T-helper 2 cell (primary cell): ENCODE data around the gene GRK4.
A peak's percentile ranks its signal among the peaks of the same experiment; 100 is the strongest.

Source experiments
- DNase-seq, 5 experiments: peaks; one replicate each; pipeline versions ENCODE4 v3.0.0 to v3.0.0-alpha.2; 2012 to 2022

Gene GRK4

DNA sequence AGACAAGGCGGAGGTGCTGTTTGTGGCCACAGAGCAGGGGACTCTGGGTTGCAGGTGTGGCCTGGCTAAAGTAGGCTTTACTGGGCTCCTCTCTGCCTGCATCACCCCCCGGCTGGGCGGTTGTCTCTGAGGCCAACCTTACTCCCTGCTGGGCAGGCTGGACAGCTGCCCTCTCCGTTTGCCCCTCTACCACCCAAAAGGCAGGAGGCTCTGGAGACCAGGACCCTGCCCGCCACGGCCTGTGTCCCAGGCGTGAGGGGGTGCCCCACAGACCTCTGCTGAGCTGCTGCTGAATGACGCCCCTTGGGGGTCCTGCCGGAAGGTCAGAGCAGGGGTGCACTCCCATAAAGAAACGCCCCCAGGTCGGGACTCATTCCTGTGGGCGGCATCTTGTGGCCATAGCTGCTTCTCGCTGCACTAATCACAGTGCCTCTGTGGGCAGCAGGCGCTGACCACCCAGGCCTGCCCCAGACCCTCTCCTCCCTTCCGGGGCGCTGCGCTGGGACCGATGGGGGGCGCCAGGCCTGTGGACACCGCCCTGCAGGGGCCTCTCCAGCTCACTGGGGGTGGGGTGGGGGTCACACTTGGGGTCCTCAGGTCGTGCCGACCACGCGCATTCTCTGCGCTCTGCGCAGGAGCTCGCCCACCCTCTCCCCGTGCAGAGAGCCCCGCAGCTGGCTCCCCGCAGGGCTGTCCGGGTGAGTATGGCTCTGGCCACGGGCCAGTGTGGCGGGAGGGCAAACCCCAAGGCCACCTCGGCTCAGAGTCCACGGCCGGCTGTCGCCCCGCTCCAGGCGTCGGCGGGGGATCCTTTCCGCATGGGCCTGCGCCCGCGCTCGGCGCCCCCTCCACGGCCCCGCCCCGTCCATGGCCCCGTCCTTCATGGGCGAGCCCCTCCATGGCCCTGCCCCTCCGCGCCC lies 110.0 kb downstream of the GRK4 start:
- no peak for DNase-seq

GRCh38 chr4:3074078-3074845 lies 110.9 kb downstream of the GRK4 start, which contains the start of the genes HTT and HTT-AS:
Gene HTT (plus strand): TSS chr4:3074681. CDS start chr4:3074826, 145 bp downstream.
Gene HTT-AS (minus strand): TSS chr4:3074538.
- DNase-seq: peak; percentile 94 to 98 (median 96)

- peak in 4 of 5 experiments; percentile 18 to 57 (median 28) for DNase-seq
These were observed 111.7 kb downstream of the GRK4 start for GRCh38 chr4:3074846-3075651.

GRCh38 chr4:3075652-3075981 lies 112.2 kb downstream of the GRK4 start:
- peak in 1 of 5 experiments; percentile 17 for DNase-seq

DNA sequence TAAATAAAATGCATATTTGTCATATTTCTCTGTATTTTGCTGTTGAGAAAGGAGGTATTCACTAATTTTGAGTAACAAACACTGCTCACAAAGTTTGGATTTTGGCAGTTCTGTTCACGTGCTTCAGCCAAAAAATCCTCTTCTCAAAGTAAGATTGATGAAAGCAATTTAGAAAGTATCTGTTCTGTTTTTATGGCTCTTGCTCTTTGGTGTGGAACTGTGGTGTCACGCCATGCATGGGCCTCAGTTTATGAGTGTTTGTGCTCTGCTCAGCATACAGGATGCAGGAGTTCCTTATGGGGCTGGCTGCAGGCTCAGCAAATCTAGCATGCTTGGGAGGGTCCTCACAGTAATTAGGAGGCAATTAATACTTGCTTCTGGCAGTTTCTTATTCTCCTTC lies 114.4 kb downstream of the GRK4 start:
- DNase-seq: peak in 1 of 5 experiments; percentile 67

DNA sequence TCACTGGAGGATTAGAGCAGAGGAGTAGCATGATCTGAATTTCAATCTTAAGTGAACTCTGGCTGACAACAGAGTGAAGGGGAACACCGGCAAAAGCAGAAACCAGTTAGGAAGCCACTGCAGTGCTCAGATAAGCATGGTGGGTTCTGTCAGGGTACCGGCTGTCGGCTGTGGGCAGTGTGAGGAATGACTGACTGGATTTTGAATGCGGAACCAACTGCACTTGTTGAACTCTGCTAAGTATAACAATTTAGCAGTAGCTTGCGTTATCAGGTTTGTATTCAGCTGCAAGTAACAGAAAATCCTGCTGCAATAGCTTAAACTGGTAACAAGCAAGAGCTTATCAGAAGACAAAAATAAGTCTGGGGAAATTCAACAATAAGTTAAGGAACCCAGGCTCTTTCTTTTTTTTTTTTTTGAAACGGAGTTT lies 116.3 kb downstream of the GRK4 start:
- no peak for DNase-seq

DNA sequence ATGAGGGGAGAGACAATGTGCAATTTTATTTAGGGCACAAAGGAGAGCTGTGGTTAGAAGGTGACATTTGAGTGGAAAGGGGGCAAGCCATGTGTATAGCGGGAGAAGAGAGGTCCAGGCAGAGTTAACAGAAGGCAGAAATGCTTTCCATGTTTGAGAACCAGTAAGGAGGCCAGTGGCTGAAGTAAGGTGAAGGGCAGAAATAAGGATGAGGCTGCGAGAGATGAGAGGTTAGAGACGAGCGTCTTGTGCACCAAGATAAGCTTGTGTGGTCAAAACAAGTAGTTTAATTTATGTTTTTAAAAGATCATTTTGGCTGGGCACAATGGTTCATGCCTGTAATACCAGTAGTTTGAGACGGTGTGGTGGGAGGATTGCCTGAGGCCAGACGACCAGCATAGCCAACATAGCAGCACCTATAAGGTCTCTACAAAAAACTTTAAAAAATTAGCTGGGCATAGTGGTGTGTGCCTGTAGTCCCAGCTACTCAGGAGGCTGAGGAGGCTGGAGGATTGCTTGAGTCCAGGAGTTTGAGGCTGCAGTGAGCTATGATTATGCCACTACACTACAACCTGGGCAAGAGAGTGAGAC lies 119.6 kb downstream of the GRK4 start:
- DNase-seq: no peak

- no peak for DNase-seq
These were observed 120.4 kb downstream of the GRK4 start for GRCh38 chr4:3083732-3084131.

GRCh38 chr4:3085948-3086670 lies 122.7 kb downstream of the GRK4 start:
- DNase-seq: peak in 1 of 5 experiments; percentile 25

DNA sequence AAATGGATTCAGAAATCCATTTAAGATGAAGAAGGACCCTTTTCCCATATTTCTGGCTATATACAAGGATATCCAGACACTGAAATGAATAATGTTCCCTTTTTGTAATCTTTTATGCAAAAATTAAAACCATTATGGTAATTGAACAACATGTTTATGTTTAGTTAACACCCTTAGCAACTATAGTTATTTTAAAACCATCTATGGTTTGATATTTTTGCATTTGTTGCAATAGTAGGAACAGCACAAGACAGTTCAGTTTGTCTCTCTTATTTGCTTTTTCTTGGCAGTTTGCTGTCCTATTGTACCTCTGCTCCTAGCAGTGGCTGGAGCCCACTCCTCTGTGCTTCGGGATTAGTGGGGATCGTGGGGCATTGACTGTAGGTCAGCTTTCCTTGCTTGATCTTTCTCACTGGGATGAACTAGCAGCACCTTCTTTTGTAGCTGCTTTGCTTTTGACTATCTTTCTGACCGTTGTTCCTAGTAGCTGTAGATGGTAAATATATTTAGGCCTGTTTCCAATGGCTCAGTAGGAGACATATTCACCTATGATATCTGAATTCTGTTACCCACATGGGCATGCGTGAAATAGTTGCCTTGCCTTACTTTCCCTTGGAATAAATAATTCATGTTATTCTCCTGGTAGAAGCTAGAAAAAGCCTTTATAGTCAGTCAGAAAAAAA lies 123.9 kb downstream of the GRK4 start:
- no peak for DNase-seq
